ENCODE results near the gene EPS8.
"Not testable (repeated sequence)": the region's sequence is repeated elsewhere in the genome, so short reads cannot be mapped to it uniquely, and the experiment has no call there.

The EPS8 gene

GRCh38 chr12:15767301-15767700 is 21.9 kb downstream of the EPS8 start:
- in situ Hi-C loops (cut with HindIII; ENCODE audit: low sequenced_read_pairs): no loop called here

DNA sequence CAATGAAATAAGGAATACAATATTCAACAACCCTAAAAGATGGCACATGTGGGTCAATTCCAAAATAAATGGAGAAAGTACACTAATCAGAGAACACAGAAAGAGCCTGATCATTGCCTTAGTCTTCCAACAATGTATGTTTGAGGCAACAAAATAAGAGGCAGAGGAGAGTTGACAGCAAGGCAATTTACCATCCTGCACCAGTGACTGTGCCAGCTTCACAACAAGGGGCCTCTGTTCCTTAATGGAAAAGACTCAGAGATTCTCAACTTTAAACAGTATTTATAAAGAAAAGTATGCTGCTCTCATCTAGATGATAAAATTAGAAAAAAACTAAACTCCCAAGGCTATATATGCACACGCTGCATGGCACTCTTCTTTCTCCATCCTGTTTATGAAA is 25.9 kb downstream of the EPS8 start:
- in situ Hi-C loops (cut with HindIII; ENCODE audit: low sequenced_read_pairs): no loop called here

DNA sequence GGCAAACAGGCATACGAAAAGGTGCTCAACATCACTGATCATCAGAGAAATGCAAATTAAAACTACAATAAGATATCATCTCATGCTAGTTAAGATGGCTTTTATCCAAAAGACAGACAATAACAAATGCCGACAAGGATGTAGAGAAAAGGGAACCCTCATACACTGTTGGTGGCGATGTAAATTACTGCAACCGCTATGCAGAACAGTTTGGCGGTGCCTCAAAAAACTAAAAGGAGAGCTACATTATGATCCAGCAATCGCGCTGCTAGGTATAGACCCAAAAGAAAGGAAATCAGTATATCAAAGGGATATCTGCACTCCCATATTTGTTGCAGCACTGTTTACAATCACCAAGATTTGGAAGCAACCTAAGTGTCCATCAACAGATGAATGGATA is 27.0 kb downstream of the EPS8 start:
- in situ Hi-C loops (cut with HindIII; ENCODE audit: low sequenced_read_pairs): not testable (repeated sequence)

GRCh38 chr12:15757553-15758255 is 31.5 kb downstream of the EPS8 start:
- in situ Hi-C loops (cut with HindIII; ENCODE audit: low sequenced_read_pairs): no loop called here

DNA sequence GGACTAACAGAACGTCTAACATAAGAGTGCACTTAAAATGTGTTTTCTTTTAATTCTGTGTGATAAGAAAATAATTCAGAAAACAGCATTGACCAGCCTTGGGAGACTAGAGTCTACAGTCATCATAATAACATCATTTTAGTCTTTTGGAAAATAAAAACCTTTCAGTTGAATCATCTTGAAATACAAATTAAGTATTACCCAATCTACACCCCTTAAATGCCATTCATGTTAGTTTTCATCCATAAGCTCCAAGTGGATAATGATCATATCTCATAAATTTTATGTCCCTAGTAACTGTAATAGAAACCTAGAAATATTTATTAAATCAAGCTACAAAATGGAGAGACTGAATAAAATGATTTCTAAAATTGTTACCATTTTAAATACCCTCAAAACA is 32.4 kb downstream of the EPS8 start:
- in situ Hi-C loops (cut with HindIII; ENCODE audit: low sequenced_read_pairs): no loop called here

DNA sequence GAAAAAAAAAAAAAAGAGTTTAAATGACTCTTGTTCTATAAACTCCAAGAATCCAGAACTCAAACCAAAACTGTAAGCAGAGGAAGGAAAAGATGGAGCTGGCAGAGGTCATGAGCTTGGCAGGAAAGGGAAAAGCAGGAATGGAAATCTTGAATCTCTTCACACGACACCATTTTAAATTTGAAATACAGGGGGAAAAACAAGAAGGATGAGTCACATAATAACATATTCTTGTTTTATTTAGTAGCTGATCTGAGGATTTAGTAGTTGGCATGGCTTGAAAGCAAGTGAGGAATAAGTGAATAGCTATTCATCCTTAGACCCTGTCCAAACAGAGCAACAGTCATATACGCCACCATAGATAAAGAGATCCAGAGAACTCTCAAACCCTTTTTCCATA is 35.0 kb downstream of the EPS8 start:
- in situ Hi-C loops (cut with HindIII; ENCODE audit: low sequenced_read_pairs): no loop called here

GRCh38 chr12:15752785-15753184 is 36.4 kb downstream of the EPS8 start:
- in situ Hi-C loops (cut with HindIII; ENCODE audit: low sequenced_read_pairs): no loop called here

- in situ Hi-C loops (cut with HindIII; ENCODE audit: low sequenced_read_pairs): no loop called here
These were observed 37.4 kb downstream of the EPS8 start for GRCh38 chr12:15751741-15752140.

DNA sequence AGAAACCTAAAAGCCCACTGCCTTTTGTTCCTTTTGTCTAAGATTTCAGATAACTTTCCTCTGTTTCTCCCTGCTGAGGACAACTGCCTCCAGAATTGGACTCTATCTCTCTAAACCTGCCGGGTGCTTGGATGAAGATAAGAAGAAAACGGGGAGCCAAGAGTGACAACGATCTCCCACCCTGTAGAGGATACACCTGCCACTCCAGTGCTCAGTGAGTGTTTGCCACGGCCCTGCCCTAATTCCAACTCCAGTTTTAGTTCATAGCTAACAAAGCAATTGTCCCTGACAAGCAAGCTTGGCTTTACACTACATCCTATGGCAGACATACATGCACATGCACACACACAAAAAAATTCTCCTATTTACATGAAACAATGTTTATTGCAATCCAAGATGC is 39.3 kb downstream of the EPS8 start:
- in situ Hi-C loops (cut with HindIII; ENCODE audit: low sequenced_read_pairs): no loop called here

- in situ Hi-C loops (cut with HindIII; ENCODE audit: low sequenced_read_pairs): not testable (repeated sequence)
These were observed 47.3 kb downstream of the EPS8 start for GRCh38 chr12:15741870-15742269.

DNA sequence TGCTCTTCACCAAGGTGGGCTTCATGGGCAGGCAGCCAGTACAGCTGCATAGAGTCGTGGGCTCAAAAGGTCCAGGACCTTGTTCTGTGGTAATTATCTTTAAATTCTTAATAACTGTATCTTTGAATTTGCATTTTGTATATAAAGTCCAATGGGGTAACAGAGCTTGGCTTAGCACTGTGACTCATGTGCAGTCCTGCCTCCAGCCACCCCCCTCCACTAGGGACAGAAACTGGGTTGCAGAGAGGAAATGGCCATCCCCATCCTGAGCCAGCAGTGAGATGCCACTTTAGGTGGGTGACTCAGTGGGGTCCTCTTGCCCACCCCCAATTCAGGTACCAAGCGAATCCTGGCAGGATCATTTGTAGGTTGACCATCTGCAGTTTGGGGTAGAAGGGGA is 48.1 kb downstream of the EPS8 start:
- in situ Hi-C loops (cut with HindIII; ENCODE audit: low sequenced_read_pairs): no loop called here

- in situ Hi-C loops (cut with HindIII; ENCODE audit: low sequenced_read_pairs): not testable (repeated sequence)
These were observed 48.8 kb downstream of the EPS8 start for GRCh38 chr12:15740389-15740788.

- in situ Hi-C loops (cut with HindIII; ENCODE audit: low sequenced_read_pairs): no loop called here
These were observed 50.7 kb downstream of the EPS8 start for GRCh38 chr12:15738438-15739015.

DNA sequence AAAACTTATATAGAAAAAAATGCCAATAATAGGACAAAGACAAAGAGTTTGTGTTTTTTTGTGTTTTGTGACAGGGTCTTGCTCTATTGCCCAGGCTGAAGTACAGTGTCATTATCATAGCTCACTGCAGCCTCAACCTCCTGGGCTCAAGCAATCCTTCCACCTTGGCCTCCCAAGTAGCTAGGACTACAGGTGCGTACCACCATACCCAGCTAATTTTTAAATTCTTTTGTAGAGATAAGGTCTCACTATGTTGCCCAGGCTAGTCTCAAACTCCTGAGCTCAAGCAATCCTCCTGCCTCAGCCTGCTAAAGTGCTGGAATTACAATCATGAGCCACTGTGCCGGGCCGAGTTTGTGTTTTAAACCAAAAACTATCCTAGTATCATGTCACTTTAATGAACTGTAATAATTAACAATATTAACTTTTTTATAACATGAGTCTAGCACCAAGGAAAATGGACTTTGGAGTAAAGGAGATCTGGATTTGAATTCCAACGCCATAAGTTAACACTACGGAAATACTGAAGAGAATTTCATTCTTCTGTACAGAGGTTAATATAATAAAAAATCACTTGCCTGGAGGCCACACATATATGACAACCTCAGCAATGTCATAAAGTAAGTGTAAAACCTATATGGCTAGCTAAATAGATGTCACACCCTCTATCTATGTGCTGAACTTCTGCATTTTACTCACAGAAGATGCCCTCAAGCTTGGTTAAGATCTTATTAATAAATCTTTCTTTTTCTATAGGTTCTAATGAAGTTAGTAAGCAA is 53.2 kb downstream of the EPS8 start:
- in situ Hi-C loops (cut with HindIII; ENCODE audit: low sequenced_read_pairs): no loop called here

- in situ Hi-C loops (cut with HindIII; ENCODE audit: low sequenced_read_pairs): no loop called here
These were observed 56.1 kb downstream of the EPS8 start for GRCh38 chr12:15733136-15733535.

DNA sequence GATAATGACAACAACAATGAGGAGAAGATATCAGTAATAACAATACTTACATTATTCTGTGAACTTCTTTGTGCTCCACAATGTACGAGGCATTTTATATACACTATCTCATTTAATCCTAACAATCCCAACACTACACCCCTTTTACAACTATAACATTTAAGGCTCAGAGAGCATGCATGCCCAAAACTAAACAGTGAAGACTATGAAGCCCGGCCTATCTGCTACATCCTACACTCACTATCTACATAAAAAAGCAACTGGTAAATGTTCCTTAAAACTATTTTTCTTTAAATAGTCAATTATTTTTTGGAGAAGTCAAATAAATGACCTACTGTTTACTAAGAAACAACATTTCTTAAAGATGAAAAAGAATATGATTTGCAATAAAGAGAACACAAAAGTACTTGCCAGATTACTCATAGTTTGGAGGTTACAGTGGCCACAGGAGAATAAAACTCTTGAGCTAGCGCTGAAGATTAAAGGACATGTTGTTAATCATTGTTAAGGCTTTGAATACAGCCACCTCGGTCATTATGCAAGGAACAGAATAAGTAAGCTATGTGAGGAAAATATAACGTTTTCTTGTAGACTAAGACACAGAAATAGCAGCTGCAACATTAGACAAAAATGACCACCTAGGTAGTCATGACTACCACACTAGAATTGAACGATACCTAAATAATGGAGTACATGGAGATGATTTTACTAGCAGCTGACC is 56.7 kb downstream of the EPS8 start:
- in situ Hi-C loops (cut with HindIII; ENCODE audit: low sequenced_read_pairs): no loop called here

- in situ Hi-C loops (cut with HindIII; ENCODE audit: low sequenced_read_pairs): no loop called here
These were observed 57.2 kb downstream of the EPS8 start for GRCh38 chr12:15731940-15732339.

DNA sequence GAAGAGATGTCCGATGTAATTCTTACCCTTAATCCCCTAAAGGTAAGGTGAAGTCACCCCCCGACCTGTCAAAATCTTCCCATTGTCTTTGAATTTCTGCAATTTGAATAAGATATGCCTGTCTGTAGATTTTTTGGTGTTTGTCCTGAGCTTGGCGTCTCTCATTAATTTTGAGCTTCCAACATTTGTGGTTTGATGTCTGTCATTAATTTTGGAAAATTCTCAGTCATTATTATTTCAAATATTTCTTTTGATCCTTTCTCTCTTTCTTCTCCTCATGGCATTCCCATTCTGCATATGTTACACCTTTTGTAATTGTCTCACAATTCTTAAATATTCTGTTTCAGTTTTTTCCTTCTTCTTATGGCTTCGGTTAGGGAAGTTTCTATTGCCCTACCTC is 60.1 kb downstream of the EPS8 start:
- in situ Hi-C loops (cut with HindIII; ENCODE audit: low sequenced_read_pairs): no loop called here

DNA sequence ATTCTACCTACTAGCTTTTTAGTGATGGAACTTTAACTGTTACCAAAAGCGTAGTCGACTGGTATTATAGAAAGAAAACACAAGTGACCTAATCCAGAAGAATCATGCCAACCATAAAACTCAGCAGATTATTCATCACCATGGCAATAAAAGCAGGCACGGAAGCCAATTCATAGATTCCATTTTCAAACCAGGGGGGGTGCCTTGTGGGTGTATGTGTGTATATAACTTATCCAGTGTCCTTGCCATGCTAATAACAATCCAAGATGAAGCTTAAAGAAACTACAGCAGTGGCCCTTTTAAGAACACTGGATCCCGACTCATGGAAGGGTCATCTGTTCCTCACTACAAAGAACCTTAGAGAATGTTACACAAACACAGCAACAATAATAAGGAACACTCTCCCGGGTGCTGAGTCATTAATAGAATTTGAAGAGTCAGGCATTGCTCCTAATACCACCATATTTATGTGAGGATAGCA is 61.0 kb downstream of the EPS8 start:
- in situ Hi-C loops (cut with HindIII; ENCODE audit: low sequenced_read_pairs): no loop called here

DNA sequence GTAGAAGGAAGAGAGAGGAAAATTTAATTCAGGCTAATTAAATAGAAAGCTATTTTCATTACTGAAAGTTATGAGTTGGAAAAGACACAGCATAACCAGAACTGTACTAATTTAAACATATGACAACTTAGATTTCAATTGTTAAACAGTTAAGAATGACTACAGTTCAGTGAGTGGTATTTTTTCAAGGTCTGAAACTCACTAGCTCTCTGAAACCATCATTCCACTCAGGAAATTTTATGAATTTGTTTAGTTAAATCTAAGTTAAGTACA is 62.4 kb downstream of the EPS8 start:
- in situ Hi-C loops (cut with HindIII; ENCODE audit: low sequenced_read_pairs): no loop called here

DNA sequence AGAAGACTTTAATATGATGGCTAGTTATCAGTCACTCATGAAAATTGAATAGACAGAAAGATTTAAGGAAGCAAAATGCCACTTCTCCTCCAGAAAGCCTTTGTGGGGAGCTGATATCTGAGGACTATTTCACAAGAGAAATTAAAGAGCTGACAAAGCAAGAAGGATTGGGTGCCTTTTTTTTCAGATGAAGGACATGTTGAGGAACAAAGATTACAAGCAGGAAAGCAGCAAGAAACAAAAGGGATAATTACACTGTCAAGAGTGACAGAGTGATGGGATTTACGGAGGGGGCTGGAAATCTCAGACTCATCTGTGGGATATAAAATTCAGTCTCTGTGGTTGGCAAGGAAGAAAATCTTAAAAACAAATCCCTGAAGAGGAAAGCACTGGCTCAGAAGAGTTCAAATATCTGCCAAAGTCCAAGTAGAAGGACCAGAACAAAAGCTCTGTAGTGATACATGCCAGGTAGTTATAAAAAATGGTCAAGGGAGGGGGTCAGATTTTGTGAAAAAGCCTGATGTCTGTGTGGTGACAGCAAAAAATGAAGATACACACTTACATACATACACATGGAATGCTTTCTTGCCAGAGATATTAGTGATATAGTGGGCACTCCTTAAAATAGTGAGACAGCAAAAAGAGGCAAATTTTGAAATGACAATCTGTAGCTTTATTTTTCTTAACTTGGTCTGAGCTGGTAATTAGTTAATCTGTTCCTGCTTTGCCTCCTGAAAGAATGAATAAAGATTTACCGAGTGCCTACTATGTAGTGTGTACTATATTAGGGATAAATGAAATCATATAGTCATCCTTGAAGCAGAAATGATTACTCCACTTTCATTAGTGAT is 62.9 kb downstream of the EPS8 start:
- in situ Hi-C loops (cut with HindIII; ENCODE audit: low sequenced_read_pairs): no loop called here

Data from DLD1 (cell line).